ENCODE results near the gene TNFRSF19. TPM values are rescaled to one million over a fixed set of nuclear protein-coding genes. Genes with fewer than 3 reads are reported as not detected.
"Not testable (repeated sequence)": the region's sequence is repeated elsewhere in the genome, so short reads cannot be mapped to it uniquely, and the experiment has no call there.

The TNFRSF19 gene
- total RNA-seq, 1 experiment from 2014 or later: 130 TPM

DNA sequence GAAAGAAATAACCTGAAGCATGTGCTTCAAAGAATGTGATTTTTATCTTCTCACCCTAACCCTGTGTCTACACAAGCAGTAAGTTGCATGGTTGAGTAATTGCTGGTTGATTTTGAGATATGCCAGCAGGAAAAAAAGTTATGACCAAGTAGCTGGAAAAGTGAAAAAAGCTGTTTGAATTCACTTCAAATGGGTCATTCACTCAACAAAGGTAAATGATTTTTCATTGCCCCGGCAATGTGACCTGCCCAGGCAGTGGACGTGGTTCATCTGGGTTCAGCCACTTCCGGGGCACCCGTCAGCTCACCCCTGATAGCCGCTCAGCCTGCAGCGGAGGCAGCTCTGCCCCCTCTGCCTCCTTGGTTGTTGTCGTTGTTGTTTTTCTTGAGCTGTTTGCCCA, 18.5 kb downstream of the TNFRSF19 start:
- no peak for DNase-seq (ENCODE audit: low read depth, low spot score)
- in situ Hi-C loops (cut with HindIII; ENCODE audit: low pct_unique_long_range_greater_than_20kb, low sequenced_read_pairs): no loop called here

DNA sequence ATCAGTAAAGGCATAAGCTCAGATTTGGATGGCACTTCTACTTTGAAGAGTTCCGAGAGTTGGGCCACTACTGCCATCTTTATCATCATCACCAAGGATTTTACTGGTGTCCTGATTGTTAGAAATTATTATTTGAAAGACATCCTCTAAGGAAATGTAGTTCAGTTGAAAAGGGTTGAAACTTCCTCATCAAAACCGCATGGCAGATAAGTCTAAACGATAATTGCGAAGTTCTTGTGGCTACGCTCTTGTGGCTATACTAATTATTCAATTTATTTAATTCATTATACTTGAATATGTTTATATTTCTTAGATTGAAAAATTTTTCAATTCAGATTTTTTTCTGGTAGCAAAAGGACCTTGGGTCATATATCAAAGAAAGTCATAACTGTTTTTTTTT, 22.4 kb downstream of the TNFRSF19 start:
- no peak for DNase-seq (ENCODE audit: low read depth, low spot score)
- in situ Hi-C loops (cut with HindIII; ENCODE audit: low pct_unique_long_range_greater_than_20kb, low sequenced_read_pairs): no loop called here

DNA sequence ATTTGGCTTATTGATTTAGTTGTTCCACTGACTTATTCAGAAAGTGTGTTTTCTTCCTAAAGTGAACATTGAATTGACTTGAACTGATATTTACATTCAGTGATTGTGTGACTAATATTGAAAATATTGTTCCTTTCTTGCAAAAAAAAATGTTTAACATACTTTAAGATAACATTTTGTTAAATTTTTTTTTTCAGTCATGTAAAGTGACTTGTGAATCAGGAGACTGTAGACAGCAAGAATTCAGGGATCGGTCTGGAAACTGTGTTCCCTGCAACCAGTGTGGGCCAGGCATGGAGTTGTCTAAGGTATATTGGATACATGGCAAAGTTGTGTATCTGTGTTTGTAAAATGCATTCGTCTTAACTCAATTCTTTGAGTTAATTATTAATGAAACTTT, 22.9 kb downstream of the TNFRSF19 start:
- no peak for DNase-seq (ENCODE audit: low read depth, low spot score)
- in situ Hi-C loops (cut with HindIII; ENCODE audit: low pct_unique_long_range_greater_than_20kb, low sequenced_read_pairs): no loop called here

GRCh38 chr13:23594290-23594689, 24.1 kb downstream of the TNFRSF19 start:
- in situ Hi-C loops (cut with HindIII; ENCODE audit: low pct_unique_long_range_greater_than_20kb, low sequenced_read_pairs); DNase-seq (ENCODE audit: low read depth, low spot score): not testable (repeated sequence)

DNA sequence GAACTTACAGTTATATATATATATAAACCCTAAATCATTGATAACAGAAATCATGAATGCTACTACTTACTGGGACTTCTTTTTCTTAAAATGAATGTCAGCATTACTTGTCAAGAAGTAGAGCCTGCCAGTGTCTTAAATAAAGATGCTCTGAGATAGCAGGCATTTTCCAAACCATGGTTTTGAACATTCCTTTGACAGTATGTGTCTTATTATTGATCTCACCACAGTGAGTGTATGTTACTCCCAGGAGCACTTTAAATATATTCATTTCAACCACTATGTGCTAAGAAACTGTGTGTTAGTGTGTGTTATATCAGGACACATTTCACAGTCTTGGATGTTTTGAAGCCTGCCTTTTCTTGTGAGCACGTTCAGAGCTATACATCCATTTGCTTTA, 28.2 kb downstream of the TNFRSF19 start:
- in situ Hi-C loops (cut with HindIII; ENCODE audit: low pct_unique_long_range_greater_than_20kb, low sequenced_read_pairs): no loop called here
- DNase-seq (ENCODE audit: low read depth, low spot score): no peak

DNA sequence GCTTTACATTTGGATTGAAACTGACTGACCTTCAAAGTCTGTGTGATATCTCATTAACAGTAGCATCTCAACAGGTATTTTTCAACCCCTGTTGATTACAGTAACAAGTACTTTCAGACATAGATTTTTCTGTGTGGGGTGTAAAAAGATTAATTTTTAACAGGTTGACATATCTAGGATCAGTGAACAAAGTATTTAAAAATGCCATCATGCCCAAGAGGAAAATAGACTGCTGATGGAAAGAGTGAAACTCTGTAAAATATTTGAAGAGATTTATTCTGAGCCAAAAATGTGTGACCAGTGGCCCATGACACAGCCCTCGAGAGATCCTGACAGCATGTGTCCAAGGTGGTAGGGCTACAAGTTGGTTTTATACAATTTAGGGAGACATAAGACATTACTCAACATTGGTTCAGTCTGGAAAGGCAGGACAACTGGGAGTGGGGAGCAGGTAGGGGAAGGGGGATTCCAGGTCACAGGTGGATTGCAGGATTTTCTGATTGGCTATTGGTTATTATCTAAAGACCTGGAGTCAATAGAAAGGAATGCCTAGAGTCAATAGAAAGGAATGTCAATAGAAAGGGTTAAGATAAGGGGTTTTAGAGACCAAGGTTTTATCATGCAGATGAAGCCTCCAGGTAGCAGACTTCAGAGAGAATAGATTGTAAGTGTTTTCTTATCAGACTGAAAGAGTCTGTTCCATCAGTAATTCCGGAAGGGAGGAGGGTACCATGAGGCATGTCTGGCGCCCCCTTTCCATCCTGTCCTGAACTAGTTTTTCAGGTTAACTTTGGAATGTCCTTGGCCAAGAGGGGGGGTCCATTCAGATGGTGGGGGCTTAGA, 29.1 kb downstream of the TNFRSF19 start:
- DNase-seq (ENCODE audit: low read depth, low spot score): no peak
- in situ Hi-C loops (cut with HindIII; ENCODE audit: low pct_unique_long_range_greater_than_20kb, low sequenced_read_pairs): no loop called here

DNA sequence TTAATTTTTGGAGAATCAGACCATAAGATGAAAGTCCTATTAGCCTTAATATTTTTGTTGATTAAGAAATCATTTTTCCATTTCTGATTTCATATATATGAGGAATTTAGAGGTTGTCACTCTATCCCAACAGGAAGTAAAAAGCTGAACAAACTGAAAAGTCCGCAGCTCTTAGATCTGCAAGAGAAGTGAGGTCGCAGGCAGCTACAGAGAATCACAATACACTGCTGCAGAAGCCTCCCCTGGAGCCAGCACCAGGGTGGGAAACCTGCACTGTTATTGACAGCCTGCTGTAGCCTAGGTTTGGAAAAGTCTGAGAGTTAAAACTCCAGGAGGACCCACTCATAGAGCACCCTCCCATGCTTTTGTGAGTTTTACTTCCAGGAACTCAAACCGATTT, 29.9 kb downstream of the TNFRSF19 start:
- in situ Hi-C loops (cut with HindIII; ENCODE audit: low pct_unique_long_range_greater_than_20kb, low sequenced_read_pairs): no loop called here

GRCh38 chr13:23600534-23600933, 30.3 kb downstream of the TNFRSF19 start:
- in situ Hi-C loops (cut with HindIII; ENCODE audit: low pct_unique_long_range_greater_than_20kb, low sequenced_read_pairs): no loop called here
- no peak for DNase-seq (ENCODE audit: low read depth, low spot score)

More for the DNA sequence above, 29.9 kb downstream of the TNFRSF19 start:
- DNase-seq (ENCODE audit: low read depth, low spot score): no peak

- DNase-seq (ENCODE audit: low read depth, low spot score): no peak
- in situ Hi-C loops (cut with HindIII; ENCODE audit: low pct_unique_long_range_greater_than_20kb, low sequenced_read_pairs): no loop called here
Measured at GRCh38 chr13:23605831-23606230, 35.6 kb downstream of the TNFRSF19 start.

DNA sequence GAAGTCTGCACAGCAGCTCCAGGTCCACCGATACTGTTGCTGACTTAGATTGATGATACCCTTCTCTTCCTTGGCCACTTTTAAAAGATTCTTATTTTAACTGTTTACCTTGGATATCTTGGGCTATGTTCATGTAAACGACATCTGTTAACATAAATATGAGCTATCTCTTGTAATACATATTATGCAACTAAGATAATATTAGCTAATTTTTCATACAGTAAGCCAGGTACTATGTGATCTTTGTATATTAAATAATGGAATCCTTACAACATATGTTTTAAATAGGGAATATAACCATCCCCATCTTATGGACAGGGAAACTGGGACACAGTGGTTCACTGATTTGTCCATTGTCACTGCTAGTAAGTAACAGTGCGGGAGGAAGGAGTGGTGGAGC, 37.9 kb downstream of the TNFRSF19 start:
- in situ Hi-C loops (cut with HindIII; ENCODE audit: low pct_unique_long_range_greater_than_20kb, low sequenced_read_pairs): no loop called here

DNA sequence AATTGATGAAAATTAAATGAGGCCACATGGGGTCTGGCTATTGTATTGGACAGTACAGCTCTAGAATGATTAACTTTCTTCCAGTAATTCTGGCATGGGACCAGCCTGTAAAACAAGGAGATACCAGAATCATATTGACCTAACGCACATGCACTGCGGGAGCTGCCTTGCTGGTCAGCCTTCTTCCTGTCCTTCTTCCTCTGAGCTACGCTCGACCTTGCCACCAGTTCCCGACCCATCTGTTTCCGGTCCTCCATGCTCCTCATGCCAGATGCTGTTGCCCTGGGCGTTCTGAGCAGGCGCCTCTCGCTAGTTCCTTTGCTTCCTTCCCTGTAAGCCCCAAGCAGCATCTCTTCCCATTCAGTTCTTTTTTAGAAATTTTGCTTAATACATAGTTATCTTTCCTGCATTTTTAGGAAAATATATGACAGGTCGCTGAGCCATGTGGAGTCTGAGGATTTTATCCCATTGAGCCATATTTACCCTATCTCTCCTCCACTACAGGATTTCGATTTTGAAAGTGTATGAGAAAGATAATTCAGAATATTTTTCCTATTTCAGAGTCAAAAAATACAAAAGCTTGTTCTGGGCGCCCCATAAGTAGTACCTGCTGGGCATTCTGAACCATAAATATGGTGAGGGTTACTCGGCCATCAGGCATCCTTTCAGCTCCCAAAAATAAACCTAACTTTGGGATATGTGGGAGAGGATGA, 38.6 kb downstream of the TNFRSF19 start:
- in situ Hi-C loops (cut with HindIII; ENCODE audit: low pct_unique_long_range_greater_than_20kb, low sequenced_read_pairs): no loop called here
- DNase-seq (ENCODE audit: low read depth, low spot score): no peak

More for the DNA sequence above, 37.9 kb downstream of the TNFRSF19 start:
- DNase-seq (ENCODE audit: low read depth, low spot score): no peak

GRCh38 chr13:23609414-23609760, 39.2 kb downstream of the TNFRSF19 start:
- DNase-seq (ENCODE audit: low read depth, low spot score): no peak
- in situ Hi-C loops (cut with HindIII; ENCODE audit: low pct_unique_long_range_greater_than_20kb, low sequenced_read_pairs): no loop called here

DNA sequence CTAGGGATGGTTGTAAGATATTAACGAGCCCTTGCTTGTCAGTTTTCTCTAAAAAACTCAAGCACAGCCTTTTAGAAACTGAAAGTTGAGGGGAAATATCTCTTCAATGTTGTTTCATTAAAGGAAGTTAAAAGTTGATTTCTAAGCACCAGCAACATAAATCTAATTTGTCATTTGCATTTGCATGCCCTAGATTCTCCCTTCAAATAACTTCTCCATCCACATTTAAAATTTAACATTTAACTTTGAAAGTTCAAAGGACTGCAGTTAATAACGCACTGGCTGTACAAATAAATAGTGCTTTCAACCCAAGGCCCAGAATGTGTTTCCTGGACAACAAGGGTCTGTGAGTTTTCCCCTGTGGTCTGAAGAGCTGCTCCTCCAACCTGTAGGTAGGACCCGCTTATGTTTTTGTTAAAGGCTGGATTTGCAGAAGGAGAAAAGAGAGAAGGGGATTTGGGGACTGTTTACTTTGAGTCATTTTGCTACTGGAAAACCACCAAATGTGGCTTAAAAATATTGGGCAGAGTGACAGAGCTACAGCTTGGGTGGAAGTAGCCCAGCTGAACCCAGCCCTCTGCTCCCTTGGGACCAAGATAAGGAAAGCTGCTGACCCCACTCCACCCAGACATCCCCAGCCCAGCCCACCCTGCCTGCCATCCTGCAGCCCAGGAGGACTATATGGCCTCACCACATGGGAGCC, 39.8 kb downstream of the TNFRSF19 start:
- DNase-seq (ENCODE audit: low read depth, low spot score): no peak
- in situ Hi-C loops (cut with HindIII; ENCODE audit: low pct_unique_long_range_greater_than_20kb, low sequenced_read_pairs): no loop called here

DNA sequence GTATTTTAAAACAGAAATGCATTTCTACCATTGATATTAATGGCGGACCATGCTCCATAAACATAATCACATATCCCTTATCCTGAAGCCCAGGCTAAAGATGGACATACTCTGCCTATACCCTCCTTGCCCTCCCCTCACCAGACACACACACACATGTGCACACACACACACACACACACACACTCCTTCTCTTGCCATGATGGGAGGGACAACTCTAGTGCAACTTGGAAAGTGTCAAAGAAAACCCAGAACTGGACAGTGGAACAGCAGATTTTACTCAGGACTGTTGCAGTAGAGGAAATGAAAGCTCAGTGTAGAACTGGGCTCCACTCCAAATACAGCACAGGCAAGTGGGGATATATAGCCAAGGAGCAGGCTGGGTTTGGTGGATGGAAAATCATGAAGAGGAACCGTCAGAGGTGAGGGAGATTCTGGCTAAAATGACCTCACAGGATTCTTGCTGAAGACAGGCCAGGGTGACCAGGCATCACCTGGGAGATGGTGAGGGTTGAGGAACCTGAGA, 40.8 kb downstream of the TNFRSF19 start:
- in situ Hi-C loops (cut with HindIII; ENCODE audit: low pct_unique_long_range_greater_than_20kb, low sequenced_read_pairs): no loop called here
- no peak for DNase-seq (ENCODE audit: low read depth, low spot score)

DNA sequence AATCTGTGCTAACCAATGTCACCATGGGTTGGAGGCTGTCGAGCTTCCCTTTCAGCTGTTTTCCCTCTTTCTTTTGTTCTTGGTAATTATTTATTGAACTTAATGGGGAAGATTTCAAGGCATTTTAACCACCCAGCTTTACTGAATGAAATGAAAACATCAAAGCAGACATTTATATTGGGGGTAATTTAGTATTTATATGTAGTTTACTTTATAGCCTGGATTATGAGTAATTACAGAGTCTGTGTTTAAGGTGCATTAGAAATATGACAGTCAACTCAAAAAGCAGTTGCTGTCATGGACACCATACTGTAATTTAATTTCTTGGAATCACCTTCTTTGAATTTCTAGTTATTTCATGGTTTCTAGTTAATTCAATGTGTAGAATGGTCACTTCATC, 42.0 kb downstream of the TNFRSF19 start:
- in situ Hi-C loops (cut with HindIII; ENCODE audit: low pct_unique_long_range_greater_than_20kb, low sequenced_read_pairs): no loop called here
- DNase-seq (ENCODE audit: low read depth, low spot score): no peak

DNA sequence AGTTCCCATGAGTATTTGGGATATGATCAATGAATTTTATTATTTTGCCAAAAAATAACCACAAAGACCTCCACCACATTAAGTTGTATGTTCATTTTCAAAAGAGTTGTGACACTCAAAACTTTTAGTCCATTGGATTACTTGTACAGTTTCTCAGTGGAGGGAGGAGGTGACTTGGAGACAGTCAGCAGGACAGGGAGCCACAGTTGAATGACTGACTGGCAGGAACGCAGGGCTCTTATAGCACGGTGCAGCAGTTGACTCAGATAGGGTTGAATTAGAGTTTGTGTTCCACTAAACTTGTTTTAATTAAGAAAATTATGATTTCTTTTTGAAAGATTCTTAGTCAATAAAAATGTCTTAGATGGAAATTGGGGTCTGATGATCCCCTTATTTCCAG, 42.5 kb downstream of the TNFRSF19 start:
- DNase-seq (ENCODE audit: low read depth, low spot score): no peak
- in situ Hi-C loops (cut with HindIII; ENCODE audit: low pct_unique_long_range_greater_than_20kb, low sequenced_read_pairs): no loop called here

DNA sequence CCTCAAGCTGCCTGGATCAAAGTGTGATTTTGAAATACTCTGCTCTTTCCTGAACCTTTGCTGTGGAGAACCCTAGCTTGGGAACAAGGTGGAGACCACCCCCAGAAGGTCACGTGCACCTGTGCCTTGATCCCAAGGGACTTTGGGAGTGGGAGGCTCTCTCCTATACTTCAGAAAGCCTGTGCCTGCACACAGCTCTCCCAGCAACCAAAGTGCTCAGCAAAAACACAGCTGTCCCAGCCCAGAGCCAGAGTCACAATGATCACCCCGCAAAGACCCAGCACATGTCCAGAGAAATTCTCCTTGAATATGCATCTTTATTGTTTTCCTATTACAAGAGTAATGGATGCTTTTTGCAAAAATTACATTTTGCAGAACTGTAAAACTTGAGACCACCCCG, 43.4 kb downstream of the TNFRSF19 start:
- in situ Hi-C loops (cut with HindIII; ENCODE audit: low pct_unique_long_range_greater_than_20kb, low sequenced_read_pairs): no loop called here
- DNase-seq (ENCODE audit: low read depth, low spot score): no peak

DNA sequence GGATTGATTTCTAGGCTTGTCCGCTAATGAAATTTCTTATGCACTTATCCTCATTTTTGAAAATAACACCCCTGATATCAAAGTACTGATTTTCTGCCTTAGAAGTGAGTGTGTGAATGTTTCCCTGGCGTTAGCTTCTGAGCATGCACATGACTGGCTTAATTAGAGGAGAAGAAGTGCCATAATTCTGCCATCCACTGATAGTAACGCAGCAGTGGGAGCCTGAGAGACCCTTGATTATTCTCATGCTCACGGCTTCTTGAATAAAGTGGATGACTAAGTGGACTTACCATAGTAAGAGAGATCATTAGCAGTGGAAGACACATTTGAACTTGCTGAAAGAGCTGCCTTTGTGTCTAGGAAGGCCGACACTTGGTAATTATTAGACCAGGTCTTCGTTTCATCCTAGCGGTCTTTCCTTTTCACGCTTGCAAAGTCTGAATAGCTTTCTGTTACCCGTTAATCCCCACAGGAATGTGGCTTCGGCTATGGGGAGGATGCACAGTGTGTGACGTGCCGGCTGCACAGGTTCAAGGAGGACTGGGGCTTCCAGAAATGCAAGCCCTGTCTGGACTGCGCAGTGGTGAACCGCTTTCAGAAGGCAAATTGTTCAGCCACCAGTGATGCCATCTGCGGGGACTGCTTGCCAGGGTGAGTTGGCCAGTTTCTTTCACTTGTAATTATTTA, 45.3 kb downstream of the TNFRSF19 start:
- DNase-seq (ENCODE audit: low read depth, low spot score): no peak
- in situ Hi-C loops (cut with HindIII; ENCODE audit: low pct_unique_long_range_greater_than_20kb, low sequenced_read_pairs): no loop called here

Data from SK-MEL-5 (cell line).